A673 (cell line): ENCODE data around the gene RACK1. TPM values are rescaled to one million over a fixed set of nuclear protein-coding genes. Genes with fewer than 3 reads are reported as not detected.

Experiments used
- BruUV-seq: library from RNA; stranded (reverse); fragments of 400-500 nt; replicated peaks from 2 replicates; lab custom pipeline; 2021; lab: Mats Ljungman, UMichigan
- CTCF ChIA-PET: fragments of 300-600 bp; sonication (Branson Sonifier 250); formaldehyde crosslinking; loops from one replicate; lab custom pipeline; 2022; ENCODE audit warnings: antibody characterized with exemption; lab: Charles Lee
- POLR2A ChIA-PET: fragments of 300-600 bp; sonication (Branson Sonifier 250); formaldehyde crosslinking; loops from one replicate; lab custom pipeline; 2022; ENCODE audit warnings: antibody characterized with exemption; ENCODE audit not compliant: low non-redundant PET; lab: Charles Lee
- DNase-seq: peaks from one replicate; pipeline ENCODE4 v3.0.0-alpha.2; 2015; ENCODE audit warnings: low spot score
- H3K27ac ChIP-seq: fragments of 200-600 bp; sonication (generic); 2 replicates; pipeline ENCODE4 v1.5.1; 2016; ENCODE audit warnings: mixed run types, low read depth, mild to moderate bottlenecking, mixed read lengths, antibody characterized with exemption, low read length; ENCODE audit not compliant: poor library complexity, severe bottlenecking
- H3K27me3 ChIP-seq: fragments of 200-600 bp; sonication (generic); replicated peaks from 2 replicates; pipeline ENCODE4 v1.6.1; 2017; ENCODE audit warnings: mixed run types, low read depth, mild to moderate bottlenecking, mixed read lengths, antibody characterized with exemption, low read length; ENCODE audit not compliant: insufficient read depth, poor library complexity
- H3K36me3 ChIP-seq: fragments of 200-600 bp; sonication (generic); 2 replicates; pipeline ENCODE4 v1.6.1; 2016; ENCODE audit warnings: mixed run types, mild to moderate bottlenecking, mixed read lengths, antibody characterized with exemption, low read length; ENCODE audit not compliant: insufficient read depth, poor library complexity, severe bottlenecking
- H3K4me1 ChIP-seq: fragments of 200-600 bp; sonication (generic); 2 replicates; pipeline ENCODE4 v1.6.1; 2017; ENCODE audit warnings: mixed run types, mild to moderate bottlenecking, mixed read lengths, antibody characterized with exemption, low read length; ENCODE audit not compliant: insufficient read depth, poor library complexity, severe bottlenecking
- H3K4me3 ChIP-seq: fragments of 200-600 bp; sonication (generic); 2 replicates; pipeline ENCODE4 v1.5.1; 2016; ENCODE audit warnings: low read depth, mixed run types, mild to moderate bottlenecking, mixed read lengths, low read length; ENCODE audit not compliant: poor library complexity, severe bottlenecking
- H3K9me3 ChIP-seq: fragments of 200-600 bp; sonication (generic); 2 replicates; pipeline ENCODE4 v1.6.1; 2016; ENCODE audit warnings: mixed run types, low read depth, mild to moderate bottlenecking, mixed read lengths, antibody characterized with exemption, low read length; ENCODE audit not compliant: poor library complexity, severe bottlenecking
- EZH2 ChIP-seq: fragments of 200-600 bp; sonication (generic); IDR thresholded peaks from 2 replicates; pipeline ENCODE4 v1.6.1; 2017; ENCODE audit warnings: borderline replicate concordance, low read depth, mild to moderate bottlenecking, mixed read lengths, antibody characterized with exemption, low read length; ENCODE audit not compliant: poor library complexity, severe bottlenecking
- intact Hi-C: fragments of 100-400 bp; cut with micrococcal nuclease; formaldehyde crosslinking; loops from one replicate; pipeline ENCODE4 v1.10.0; 2022; ENCODE audit not compliant: unreplicated experiment
- total RNA-seq: library from RNA; stranded (reverse); gene quantifications from 2 replicates; pipeline ENCODE4 v1.2.3, GENCODE V29; 2021
- TF ChIP-seq, protein P1 (sequence below): fragments of 300-800, 200-600 bp; sonication (generic); conservative IDR thresholded peaks from 2 replicates; pipeline ENCODE4 v1.5.1; 2017; ENCODE audit warnings: low read depth, mild to moderate bottlenecking, antibody characterized with exemption, low read length, moderate library complexity, mixed read lengths

RACK1 gene
- total RNA-seq, 1 experiment from 2014 or later, result 1,719 TPM

DNA sequence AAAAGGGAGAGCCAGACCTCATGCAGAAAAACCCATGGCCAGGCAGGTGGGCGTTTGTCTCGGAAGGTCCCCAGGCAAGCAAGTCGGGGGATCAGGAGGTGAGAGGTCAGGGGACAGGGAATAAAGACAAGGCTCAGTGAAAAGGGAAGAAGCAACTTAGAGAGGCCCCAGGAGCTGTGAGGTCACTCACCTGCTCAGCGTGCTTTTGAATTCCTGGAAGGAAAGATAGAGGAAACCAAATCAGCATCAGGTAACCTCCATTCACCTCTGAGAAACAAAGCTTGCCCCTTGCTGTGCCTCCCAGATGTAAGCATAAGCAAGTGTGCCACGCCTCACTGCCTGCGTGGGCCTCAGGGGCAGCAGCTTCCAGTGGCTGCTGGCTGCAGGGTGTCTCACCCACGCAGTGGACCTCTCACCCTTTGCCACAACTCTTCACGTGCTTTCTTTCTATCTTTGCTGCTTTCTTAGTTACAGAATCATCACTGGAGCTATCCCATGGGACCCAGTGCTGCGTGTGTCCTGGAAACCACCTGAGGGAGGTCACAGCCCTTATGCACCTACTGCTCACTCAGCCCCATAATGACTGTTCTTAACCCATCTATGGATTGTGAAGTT is 44.7 kb downstream of the RACK1 start:
- ChIA-PET POLR2A (no interaction called here), CTCF (no interaction called here)
- Histone ChIP-seq H3K4me1 (no peaks in the 10 kb centered on the region), H3K36me3 (no peaks in the 10 kb centered on the region), H3K4me3 (no peak overlapping the region), H3K27me3 (no peaks in the 10 kb centered on the region), H3K27ac (no peak overlapping the region), H3K9me3 (no peaks in the 10 kb centered on the region)
- BruUV-seq, result no TSS peak
- intact Hi-C loops, result no loop called here
- no peak for TF ChIP-seq EZH2
- TF ChIP-seq, protein P1, sequence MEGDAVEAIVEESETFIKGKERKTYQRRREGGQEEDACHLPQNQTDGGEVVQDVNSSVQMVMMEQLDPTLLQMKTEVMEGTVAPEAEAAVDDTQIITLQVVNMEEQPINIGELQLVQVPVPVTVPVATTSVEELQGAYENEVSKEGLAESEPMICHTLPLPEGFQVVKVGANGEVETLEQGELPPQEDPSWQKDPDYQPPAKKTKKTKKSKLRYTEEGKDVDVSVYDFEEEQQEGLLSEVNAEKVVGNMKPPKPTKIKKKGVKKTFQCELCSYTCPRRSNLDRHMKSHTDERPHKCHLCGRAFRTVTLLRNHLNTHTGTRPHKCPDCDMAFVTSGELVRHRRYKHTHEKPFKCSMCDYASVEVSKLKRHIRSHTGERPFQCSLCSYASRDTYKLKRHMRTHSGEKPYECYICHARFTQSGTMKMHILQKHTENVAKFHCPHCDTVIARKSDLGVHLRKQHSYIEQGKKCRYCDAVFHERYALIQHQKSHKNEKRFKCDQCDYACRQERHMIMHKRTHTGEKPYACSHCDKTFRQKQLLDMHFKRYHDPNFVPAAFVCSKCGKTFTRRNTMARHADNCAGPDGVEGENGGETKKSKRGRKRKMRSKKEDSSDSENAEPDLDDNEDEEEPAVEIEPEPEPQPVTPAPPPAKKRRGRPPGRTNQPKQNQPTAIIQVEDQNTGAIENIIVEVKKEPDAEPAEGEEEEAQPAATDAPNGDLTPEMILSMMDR, result no peak
- DNase-seq, result no peak

DNA sequence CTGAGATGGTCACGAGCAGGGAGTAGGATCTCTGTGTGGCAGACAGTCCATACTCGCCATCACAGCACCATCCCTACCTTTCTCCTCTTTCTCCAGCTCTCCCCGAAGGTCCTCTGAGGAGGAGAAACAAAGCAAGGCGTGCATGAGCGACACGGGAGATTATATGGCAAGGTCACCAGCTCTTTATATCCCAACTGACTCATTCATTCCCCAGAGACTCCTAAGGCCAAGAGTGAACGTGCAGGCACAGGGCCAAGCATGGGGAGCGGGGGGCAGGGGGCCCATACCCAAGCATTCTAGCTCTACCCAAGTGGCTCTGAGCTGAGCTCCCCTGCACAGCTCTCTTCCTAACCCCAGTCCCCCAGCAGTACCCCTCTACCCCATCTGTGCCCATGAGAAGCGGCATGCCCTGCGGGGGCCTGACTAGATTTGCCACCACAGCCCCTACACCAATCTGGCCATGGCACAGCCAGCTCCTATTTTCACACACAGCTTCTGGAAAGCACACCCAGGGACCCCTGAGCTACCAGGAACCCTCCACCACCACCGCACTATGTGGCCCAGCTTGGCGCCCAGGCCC is 45.5 kb downstream of the RACK1 start:
- CTCF ChIA-PET, result no interaction called here
- no peaks in the 10 kb centered on the region for H3K27me3 ChIP-seq
- no TSS peak for BruUV-seq
- H3K4me3 ChIP-seq, result no peak overlapping the region
- no peaks in the 10 kb centered on the region for H3K36me3 ChIP-seq
- intact Hi-C loops, result no loop called here
- TF ChIP-seq, protein P1, result no peak
- TF ChIP-seq EZH2, result no peak
- H3K4me1 ChIP-seq, result no peaks in the 10 kb centered on the region
- no peak for DNase-seq
- POLR2A ChIA-PET, result no interaction called here
- no peak overlapping the region for H3K27ac ChIP-seq
- no peaks in the 10 kb centered on the region for H3K9me3 ChIP-seq

DNA sequence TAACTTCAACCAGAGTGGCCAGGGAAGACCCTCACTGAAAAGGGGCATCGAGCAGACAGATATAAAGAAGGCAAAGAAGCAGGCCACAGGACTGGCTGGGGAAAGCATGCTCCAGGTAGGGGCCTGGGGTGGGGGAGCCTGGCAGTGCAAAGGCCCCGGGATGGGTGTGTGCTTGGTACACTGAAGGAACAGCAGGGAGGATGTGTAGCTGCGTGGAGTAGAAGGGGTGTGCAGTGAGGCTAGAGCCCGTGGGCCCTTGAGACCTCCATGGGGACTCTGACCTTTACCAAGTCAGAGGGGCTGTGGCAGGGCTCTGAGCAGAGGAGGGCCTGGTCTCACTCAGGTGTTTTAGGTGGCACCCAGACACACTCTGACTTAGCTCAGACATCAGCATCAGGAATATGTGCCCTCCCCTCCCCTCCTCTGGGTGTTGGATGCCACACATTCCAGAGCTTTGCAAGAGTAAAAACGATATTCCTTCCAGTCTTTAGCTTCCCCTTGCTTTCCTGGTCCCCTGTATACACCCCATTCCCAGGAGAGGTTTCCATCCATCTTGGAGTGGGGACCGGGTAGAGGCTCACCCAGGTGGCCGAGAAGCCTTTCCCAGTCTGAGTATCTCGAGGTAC is 46.3 kb downstream of the RACK1 start:
- Histone ChIP-seq H3K4me3 (no peak overlapping the region), H3K27ac (no peak overlapping the region), H3K27me3 (no peaks in the 10 kb centered on the region), H3K36me3 (no peaks in the 10 kb centered on the region), H3K4me1 (no peaks in the 10 kb centered on the region), H3K9me3 (no peaks in the 10 kb centered on the region)
- CTCF ChIA-PET, result no interaction called here
- no peak for DNase-seq
- TF ChIP-seq, protein P1, result no peak
- no peak for TF ChIP-seq EZH2
- no TSS peak for BruUV-seq
- POLR2A ChIA-PET, result no interaction called here
- intact Hi-C loops, result no loop called here
